CD14-positive monocyte (primary cell): ENCODE measurements around the gene MICALL2. TPM values are rescaled to one million over a fixed set of nuclear protein-coding genes. Genes with fewer than 3 reads are reported as not detected.

ENCODE experiments used
- DNase-seq, 3 donors: peaks; one replicate each; pipeline ENCODE4 v3.0.0-alpha.2; 2011 to 2022
- H2AFZ ChIP-seq: 2 replicates; pipeline ENCODE4 v1.6.0; 2012; ENCODE audit warnings: mild to moderate bottlenecking, low read depth, low read length, inconsistent platforms; ENCODE audit not compliant: insufficient read depth, poor library complexity, severe bottlenecking
- H3K27ac ChIP-seq, 2 donors: 1 replicate in 1 of 2; 2 replicates in 1 of 2; pipeline ENCODE4 v1.5.1; 2012 to 2013; ENCODE audit warnings: low read length in 2 of 2, control low read depth in 1 of 2, inconsistent platforms in 1 of 2, low read depth in 1 of 2, mild to moderate bottlenecking in 1 of 2
- H3K27me3 ChIP-seq, 2 donors: one replicate each; pipeline versions ENCODE4 v1.6.0 to v1.6.1; 2011 to 2013; ENCODE audit warnings: low read length in 2 of 2; ENCODE audit not compliant: control insufficient read depth in 2 of 2, insufficient read depth in 2 of 2
- H3K36me3 ChIP-seq, 2 donors: replicated peaks in 1 of 2; 1 replicate in 1 of 2; 2 replicates in 1 of 2; pipeline versions ENCODE4 v1.5.1 to v1.6.1; 2012 to 2013; ENCODE audit warnings: low read length in 2 of 2, control low read depth in 1 of 2, inconsistent platforms in 1 of 2, mild to moderate bottlenecking in 1 of 2; ENCODE audit not compliant: insufficient read depth in 2 of 2, control insufficient read depth in 1 of 2
- H3K4me1 ChIP-seq, 2 donors: 1 replicate in 1 of 2; 2 replicates in 1 of 2; pipeline versions ENCODE4 v1.5.1 to v1.6.1; 2012 to 2013; ENCODE audit warnings: low read length in 2 of 2, control low read depth in 1 of 2, inconsistent platforms in 1 of 2, mild to moderate bottlenecking in 1 of 2, moderate library complexity in 1 of 2; ENCODE audit not compliant: insufficient read depth in 2 of 2, control insufficient read depth in 1 of 2
- H3K4me2 ChIP-seq: replicated peaks from 2 replicates; pipeline ENCODE3; 2012; ENCODE audit warnings: low read length, moderate library complexity, mild to moderate bottlenecking; ENCODE audit not compliant: poor library complexity, severe bottlenecking; ENCODE audit errors: extremely low read depth
- H3K4me3 ChIP-seq, 3 experiments: fragments of 200-600 bp in 1 of 3; sonication (generic) in 1 of 3; replicated peaks in 1 of 3; 1 replicate in 2 of 3; 2 replicates in 1 of 3; pipeline ENCODE4 v1.5.1; 2011 to 2013; ENCODE audit warnings: low read length in 3 of 3, mild to moderate bottlenecking in 3 of 3, control low read depth in 2 of 3, low read depth in 2 of 3, inconsistent platforms in 1 of 3, moderate library complexity in 1 of 3
- H3K79me2 ChIP-seq: 2 replicates; pipeline ENCODE4 v1.6.0; 2012; ENCODE audit warnings: mild to moderate bottlenecking, control low read depth, inconsistent platforms, low read length, moderate library complexity; ENCODE audit not compliant: insufficient read depth
- H3K9ac ChIP-seq: 2 replicates; pipeline ENCODE4 v1.6.0; 2017; ENCODE audit warnings: low read length, mild to moderate bottlenecking; ENCODE audit not compliant: insufficient read depth, poor library complexity, severe bottlenecking
- H3K9me3 ChIP-seq, 2 donors: replicated peaks in 1 of 2; 1 replicate in 1 of 2; 2 replicates in 1 of 2; pipeline versions ENCODE4 v1.5.1 to v1.6.1; 2012 to 2013; ENCODE audit warnings: low read length in 2 of 2, control low read depth in 1 of 2; ENCODE audit not compliant: control insufficient read depth in 1 of 2, insufficient read depth in 1 of 2
- H4K20me1 ChIP-seq: 2 replicates; pipeline ENCODE4 v1.6.0; 2012; ENCODE audit warnings: mild to moderate bottlenecking, low read length, control low read depth, moderate library complexity; ENCODE audit not compliant: insufficient read depth
- H3K27ac Mint-ChIP-seq, 7 donors: one replicate each; pipeline ENCODE4 v1.8.0; 2020; ENCODE audit warnings: mild to moderate bottlenecking in 7 of 7, mixed read lengths in 7 of 7, moderate library complexity in 6 of 7, inconsistent platforms in 2 of 7
- H3K27me3 Mint-ChIP-seq, 3 donors: one replicate each; pipeline ENCODE4 v1.8.0; 2021 to 2022; ENCODE audit warnings: low read depth in 3 of 3, mild to moderate bottlenecking in 3 of 3, mixed read lengths in 3 of 3, moderate library complexity in 3 of 3, inconsistent platforms in 1 of 3
- H3K36me3 Mint-ChIP-seq, 2 donors: one replicate each; pipeline ENCODE4 v1.8.0; 2020; ENCODE audit warnings: mixed read lengths in 2 of 2, inconsistent platforms in 1 of 2, mild to moderate bottlenecking in 1 of 2
- H3K4me1 Mint-ChIP-seq: one replicate; pipeline ENCODE4 v1.8.0; 2020; ENCODE audit warnings: mild to moderate bottlenecking, mixed read lengths
- H3K4me3 Mint-ChIP-seq, 2 donors: one replicate each; pipeline ENCODE4 v1.8.0; 2020; ENCODE audit warnings: mild to moderate bottlenecking in 2 of 2, mixed read lengths in 2 of 2, moderate library complexity in 1 of 2
- H3K9me3 Mint-ChIP-seq, 7 donors: one replicate each; pipeline ENCODE4 v1.8.0; 2020 to 2022; ENCODE audit warnings: mixed read lengths in 7 of 7, mild to moderate bottlenecking in 6 of 7, moderate library complexity in 6 of 7, inconsistent platforms in 2 of 7
- CTCF ChIP-seq: fragments of 200-600 bp; IDR thresholded peaks from one replicate; pipeline ENCODE4 v1.8.0; 2022; ENCODE audit warnings: antibody characterized with exemption, mild to moderate bottlenecking
- WGBS: methylation state at CpG from one replicate; pipeline ENCODE4 v1.1.5; 2013; ENCODE audit warnings: missing lambda C conversion rate; ENCODE audit not compliant: insufficient coverage; 5-methylcytosine and 5-hydroxymethylcytosine counted together
- intact Hi-C, 2 donors: fragments of 100-400 bp; cut with micrococcal nuclease; formaldehyde crosslinking; loops; one replicate each; pipeline versions ENCODE4 v1.15.0 to v1.15.1; 2023
- polyA plus RNA-seq, 3 donors: library from polyadenylated mRNA; depleted of rRNA in 1 of 3; unstranded in 2 of 3; stranded (reverse) in 1 of 3; fragments of 300-500 nt in 2 of 3; fragments of >200 nt in 1 of 3; fragmentation: Illumina TruSeq in 2 of 3; gene quantifications; 1 replicate in 2 of 3; 2 replicates in 1 of 3; pipeline ENCODE4 v1.2.3, GENCODE V29; 2012 to 2021

The MICALL2 gene
- polyA plus RNA-seq, 3 donors: 0.14 to 7.2 (median 0.72) TPM

GRCh38 chr7:1427064-1427657 is 32.1 kb downstream of the MICALL2 start:
- H3K36me3 ChIP-seq: no peaks in the 10 kb centered on the region
- intact Hi-C loops: no loop called here
- no peak overlapping the region for H2AFZ ChIP-seq
- Mint-ChIP-seq H3K36me3 (no peaks in the 10 kb centered on the region), H3K4me1 (no peaks in the 10 kb centered on the region), H3K27ac (no peak overlapping the region), H3K27me3 (peaks cover 15 to 26% (median 21%) of the 10 kb centered on the region in 3 donors), H3K9me3 (peaks cover 0 to 4% (median 0%) of the 10 kb centered on the region in 7 donors), H3K4me3 (no peak overlapping the region)
- DNase-seq: no peak
- TF ChIP-seq CTCF: no peak
- H4K20me1 ChIP-seq: no peaks in the 10 kb centered on the region
- no peak overlapping the region for H3K9ac ChIP-seq
- H3K79me2 ChIP-seq: no peaks in the 10 kb centered on the region
- H3K9me3 ChIP-seq: no peaks in the 10 kb centered on the region
- no peak overlapping the region for H3K4me3 ChIP-seq
- no peak overlapping the region for H3K4me2 ChIP-seq
- no peak overlapping the region for H3K27ac ChIP-seq
- H3K4me1 ChIP-seq: no peaks in the 10 kb centered on the region
- H3K27me3 ChIP-seq: peaks cover 0 to 7% of the 10 kb centered on the region in 2 donors
- WGBS: 90% methylated on average over 12 of the region's 13 CpGs

GRCh38 chr7:1426474-1426873 is 32.8 kb downstream of the MICALL2 start:
- Histone ChIP-seq H2AFZ (no peak overlapping the region), H3K79me2 (no peaks in the 10 kb centered on the region), H3K9me3 (no peaks in the 10 kb centered on the region), H3K27ac (no peak overlapping the region), H3K36me3 (no peaks in the 10 kb centered on the region), H3K9ac (no peak overlapping the region), H3K4me3 (no peak overlapping the region), H3K4me2 (no peak overlapping the region), H4K20me1 (no peaks in the 10 kb centered on the region), H3K4me1 (no peaks in the 10 kb centered on the region), H3K27me3 (peaks cover 0 to 7% of the 10 kb centered on the region in 2 donors)
- DNase-seq: no peak
- TF ChIP-seq CTCF: no peak
- Mint-ChIP-seq H3K36me3 (no peaks in the 10 kb centered on the region), H3K27ac (no peak overlapping the region), H3K4me1 (no peaks in the 10 kb centered on the region), H3K4me3 (no peak overlapping the region), H3K9me3 (peaks cover 0 to 4% (median 0%) of the 10 kb centered on the region in 7 donors), H3K27me3 (peaks cover 13 to 29% (median 21%) of the 10 kb centered on the region in 3 donors)
- 98% methylated on average over 7 of the region's 15 CpGs for WGBS
- intact Hi-C loops: no loop called here
